ENCODE data around the gene WEE1. TPM values are rescaled to one million over a fixed set of nuclear protein-coding genes. Genes with fewer than 3 reads are reported as not detected.
"Not testable (repeated sequence)": the region's sequence is repeated elsewhere in the genome, so short reads cannot be mapped to it uniquely, and the experiment has no call there.

WEE1 gene
- total RNA-seq, 4 donors from 2014 or later, result 19.2 to 32.4 (median 22.2) TPM

DNA sequence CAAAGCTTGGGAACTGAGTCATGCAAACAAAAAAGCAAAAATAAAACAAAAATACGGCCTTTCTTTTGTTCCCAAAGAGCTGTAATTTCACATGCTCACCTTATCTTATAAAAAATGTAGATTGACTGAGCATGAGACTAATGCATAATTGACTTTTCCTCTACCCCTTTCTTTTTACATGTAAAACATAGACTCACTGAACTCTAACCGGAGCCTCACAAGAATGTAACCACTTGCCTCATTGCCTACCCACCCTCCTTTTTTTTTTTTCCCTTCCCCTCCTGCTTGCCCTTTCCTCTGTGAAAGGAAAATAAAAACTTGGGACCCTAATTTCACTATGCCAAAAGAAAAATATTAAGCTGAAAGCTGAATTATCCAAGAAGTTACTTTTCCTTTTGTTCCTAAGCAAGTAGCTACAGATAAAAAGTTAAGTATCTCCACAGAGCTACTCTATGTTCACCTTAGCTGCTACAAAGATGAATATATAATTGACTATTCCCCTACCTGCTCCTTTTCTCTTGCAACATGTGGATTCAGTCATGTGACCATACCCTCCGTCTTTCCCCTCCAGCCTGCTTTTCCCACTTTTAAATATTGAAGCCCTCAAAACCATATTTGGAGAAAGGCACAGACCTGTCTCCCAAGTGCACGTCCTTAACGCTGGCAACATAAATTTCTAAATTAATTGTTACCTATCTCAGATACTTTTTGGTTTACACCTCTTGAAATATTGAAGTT is 39.6 kb upstream of the WEE1 start:
- Histone ChIP-seq H3K27me3 (no peaks in the 10 kb centered on the region), H3K27ac (no peak overlapping the region), H3K4me1 (peaks cover 0 to 14% (median 3%) of the 10 kb centered on the region in 4 donors), H3K36me3 (no peaks in the 10 kb centered on the region), H3K9me3 (no peaks in the 10 kb centered on the region), H3K4me3 (no peak overlapping the region)
- TF ChIP-seq EP300 (IDR thresholded peaks at IDR 0.05) (no peak), POLR2A (IDR thresholded peaks at IDR 0.05) (no peak)
- TF ChIP-seq, protein P1, sequence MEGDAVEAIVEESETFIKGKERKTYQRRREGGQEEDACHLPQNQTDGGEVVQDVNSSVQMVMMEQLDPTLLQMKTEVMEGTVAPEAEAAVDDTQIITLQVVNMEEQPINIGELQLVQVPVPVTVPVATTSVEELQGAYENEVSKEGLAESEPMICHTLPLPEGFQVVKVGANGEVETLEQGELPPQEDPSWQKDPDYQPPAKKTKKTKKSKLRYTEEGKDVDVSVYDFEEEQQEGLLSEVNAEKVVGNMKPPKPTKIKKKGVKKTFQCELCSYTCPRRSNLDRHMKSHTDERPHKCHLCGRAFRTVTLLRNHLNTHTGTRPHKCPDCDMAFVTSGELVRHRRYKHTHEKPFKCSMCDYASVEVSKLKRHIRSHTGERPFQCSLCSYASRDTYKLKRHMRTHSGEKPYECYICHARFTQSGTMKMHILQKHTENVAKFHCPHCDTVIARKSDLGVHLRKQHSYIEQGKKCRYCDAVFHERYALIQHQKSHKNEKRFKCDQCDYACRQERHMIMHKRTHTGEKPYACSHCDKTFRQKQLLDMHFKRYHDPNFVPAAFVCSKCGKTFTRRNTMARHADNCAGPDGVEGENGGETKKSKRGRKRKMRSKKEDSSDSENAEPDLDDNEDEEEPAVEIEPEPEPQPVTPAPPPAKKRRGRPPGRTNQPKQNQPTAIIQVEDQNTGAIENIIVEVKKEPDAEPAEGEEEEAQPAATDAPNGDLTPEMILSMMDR (IDR thresholded peaks at IDR 0.05), result no peak
- DNase-seq (ENCODE audit: low spot score in 2 of 2), result no peak
- 63 to 68% methylated on average over 5 of the region's 5 CpGs for WGBS, 2 donors

DNA sequence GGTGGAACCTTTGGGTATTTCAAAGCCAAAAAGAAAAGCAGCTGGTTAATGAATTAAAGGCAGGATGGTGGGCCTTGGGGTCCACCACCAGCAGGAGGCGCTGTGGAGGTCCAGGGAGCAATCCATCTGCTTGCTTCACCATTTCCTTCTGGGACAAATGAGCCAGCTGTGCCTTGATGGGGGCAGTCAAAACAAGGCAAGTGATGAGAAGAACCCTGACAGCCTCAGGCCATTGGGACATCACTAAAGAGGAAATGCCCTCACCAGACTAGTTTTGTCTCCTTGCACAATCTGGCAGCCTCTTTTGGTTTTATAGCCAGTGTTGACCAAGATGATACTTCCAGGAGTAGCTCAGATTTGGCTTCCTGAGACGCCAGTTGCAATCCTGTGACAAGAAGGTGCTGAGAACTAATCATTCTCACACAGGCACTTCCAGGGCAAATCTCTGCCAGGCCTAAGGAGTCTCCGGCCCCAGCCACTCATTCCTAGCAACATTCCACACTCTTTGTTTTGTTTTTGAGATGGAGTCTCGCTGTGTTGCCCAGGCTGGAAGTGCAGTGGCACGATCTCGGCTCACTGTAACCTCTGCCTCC is 38.2 kb upstream of the WEE1 start:
- 75 to 79% methylated on average over 6 of the region's 6 CpGs for WGBS, 2 donors

DNA sequence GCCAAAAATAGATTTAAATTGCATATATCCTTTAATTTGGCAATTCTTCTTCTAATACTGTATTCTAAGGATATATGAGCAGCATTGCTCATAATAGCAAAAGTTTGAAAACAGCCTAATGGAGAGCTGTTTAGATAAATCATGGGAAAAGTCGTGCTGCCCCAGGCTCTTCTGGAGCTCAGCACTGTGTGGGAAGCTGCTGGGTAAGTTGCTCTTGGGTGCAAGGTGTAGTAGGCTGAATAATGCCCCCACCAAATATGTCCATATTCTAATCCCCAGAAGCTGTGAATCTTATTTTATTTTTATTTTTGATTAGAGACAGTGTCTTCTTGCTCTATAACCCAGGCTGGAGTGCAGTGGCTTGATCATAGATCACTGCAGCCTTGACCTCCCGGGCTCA is 34.9 kb upstream of the WEE1 start:
- Histone ChIP-seq H3K27ac (no peak overlapping the region), H3K4me3 (no peak overlapping the region), H3K9me3 (no peaks in the 10 kb centered on the region), H3K27me3 (no peaks in the 10 kb centered on the region), H3K4me1 (no peaks in the 10 kb centered on the region), H3K36me3 (no peaks in the 10 kb centered on the region)
- 77 to 88% methylated on average over 2 of the region's 2 CpGs for WGBS, 2 donors
- DNase-seq (ENCODE audit: low spot score in 2 of 2), result no peak
- TF ChIP-seq, protein P1 (IDR thresholded peaks at IDR 0.05), result no peak
- TF ChIP-seq EP300 (IDR thresholded peaks at IDR 0.05), result no peak
- TF ChIP-seq POLR2A (IDR thresholded peaks at IDR 0.05), result no peak

More for the DNA sequence above, 38.2 kb upstream of the WEE1 start:
- H3K4me3 ChIP-seq, result no peak overlapping the region
- TF ChIP-seq, protein P1 (IDR thresholded peaks at IDR 0.05), result peak; percentile 58 to 82 (median 70)
- no peak for TF ChIP-seq POLR2A (IDR thresholded peaks at IDR 0.05)
- TF ChIP-seq EP300 (IDR thresholded peaks at IDR 0.05), result peak in 1 of 2 donors; percentile 70
- H3K27me3 ChIP-seq, result no peaks in the 10 kb centered on the region
- DNase-seq (ENCODE audit: low spot score in 2 of 2), result peak; percentile 52 to 79
- H3K4me1 ChIP-seq, result no peaks in the 10 kb centered on the region
- H3K9me3 ChIP-seq, result no peaks in the 10 kb centered on the region
- H3K27ac ChIP-seq, result peak overlapping the region in 1 of 4 donors; percentile 31
- no peaks in the 10 kb centered on the region for H3K36me3 ChIP-seq

DNA sequence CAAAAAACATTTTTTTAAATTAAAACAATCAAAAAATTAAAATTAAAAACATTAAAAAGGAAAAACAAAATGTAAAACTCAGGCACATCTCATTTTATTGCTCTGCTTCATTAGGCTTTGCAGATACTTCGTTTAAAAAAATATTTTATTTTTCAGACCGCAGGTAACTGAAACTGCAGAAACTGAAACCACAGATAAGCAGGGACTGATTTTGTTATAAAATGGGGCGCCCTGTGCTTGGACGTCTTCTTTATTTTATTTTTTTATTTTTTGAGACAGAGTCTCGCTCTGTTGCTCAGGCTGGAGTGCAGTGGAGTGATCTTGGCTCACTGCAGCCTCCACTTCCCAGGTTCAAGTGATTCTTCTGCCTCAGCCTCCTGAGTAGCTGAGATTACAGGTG is 24.3 kb upstream of the WEE1 start:
- H3K4me1 ChIP-seq, result not testable (repeated sequence)
- WGBS, 2 donors, result 87 to 91% methylated on average over 5 of the region's 5 CpGs

DNA sequence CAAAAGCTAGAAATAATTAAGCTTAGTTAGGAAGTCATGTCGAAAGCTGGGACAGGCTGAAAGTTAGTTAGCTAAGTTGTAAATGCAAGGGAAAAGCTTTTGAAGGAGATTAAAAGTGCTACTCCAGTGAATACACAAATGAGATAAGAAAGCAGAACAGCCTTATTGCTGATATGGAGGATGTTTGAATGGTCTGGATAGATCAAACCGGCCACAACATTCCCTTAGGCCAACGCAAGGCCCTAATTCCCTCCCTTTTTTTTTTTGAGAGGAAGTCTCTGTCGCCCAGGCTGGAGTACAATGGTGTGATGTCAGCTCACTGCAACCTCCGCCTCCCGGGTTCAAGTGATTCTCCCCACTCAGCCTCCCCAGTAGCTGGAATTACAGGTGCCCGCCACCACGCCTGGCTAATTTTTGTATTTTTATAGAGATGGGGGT is 23.3 kb upstream of the WEE1 start:
- no peak for DNase-seq (ENCODE audit: low spot score in 2 of 2)
- H3K27ac ChIP-seq, result no peak overlapping the region
- TF ChIP-seq EP300 (IDR thresholded peaks at IDR 0.05) (no peak), POLR2A (IDR thresholded peaks at IDR 0.05) (no peak)
- TF ChIP-seq, protein P1 (IDR thresholded peaks at IDR 0.05), result no peak
- H3K4me1 ChIP-seq, result no peaks in the 10 kb centered on the region
- WGBS, 2 donors, result 82 to 87% methylated on average over 8 of the region's 8 CpGs
- H3K4me3 ChIP-seq, result no peak overlapping the region
- H3K27me3 ChIP-seq, result no peaks in the 10 kb centered on the region
- no peaks in the 10 kb centered on the region for H3K9me3 ChIP-seq
- H3K36me3 ChIP-seq, result peaks cover 0 to 6% (median 0%) of the 10 kb centered on the region in 3 donors

More for the DNA sequence above, 24.3 kb upstream of the WEE1 start:
- H3K36me3 ChIP-seq; H3K27me3 ChIP-seq; DNase-seq (ENCODE audit: low spot score in 2 of 2); H3K4me3 ChIP-seq; H3K9me3 ChIP-seq; H3K27ac ChIP-seq: not testable (repeated sequence)
